Aorta (tissue), 5 donors: ENCODE data around the gene SPATA31D1. TPM values are rescaled to one million over a fixed set of nuclear protein-coding genes. Genes with fewer than 3 reads are reported as not detected.
"Not testable (repeated sequence)": the region's sequence is repeated elsewhere in the genome, so short reads cannot be mapped to it uniquely, and the experiment has no call there.

ENCODE experiments used
- ATAC-seq: fragments of 200-7000 bp; cut with Tn5 transposase; one replicate; pipeline ENCODE4 v1.9.1; 2022; ENCODE audit warnings: moderate library complexity; ENCODE audit not compliant: low FRiP score
- DNase-seq, 2 donors: peaks; one replicate each; pipeline ENCODE4 v3.0.0-alpha.2; 2020
- H3K27ac ChIP-seq, 2 donors: one replicate each; pipeline ENCODE4 v1.5.1; 2013; ENCODE audit warnings: low read length in 2 of 2, mild to moderate bottlenecking in 2 of 2, moderate library complexity in 2 of 2, control low read depth in 1 of 2, inconsistent platforms in 1 of 2, low read depth in 1 of 2
- H3K27me3 ChIP-seq, 2 donors: one replicate each; pipeline ENCODE4 v1.6.1; 2013; ENCODE audit warnings: control low read depth in 1 of 2, low read length in 1 of 2, mild to moderate bottlenecking in 1 of 2, moderate library complexity in 1 of 2; ENCODE audit not compliant: insufficient read depth in 2 of 2, control insufficient read depth in 1 of 2
- H3K36me3 ChIP-seq, 2 donors: one replicate each; pipeline ENCODE4 v1.6.1; 2013; ENCODE audit warnings: control low read depth in 1 of 2, low read length in 1 of 2, mild to moderate bottlenecking in 1 of 2; ENCODE audit not compliant: insufficient read depth in 2 of 2, control insufficient read depth in 1 of 2
- H3K4me1 ChIP-seq, 2 donors: one replicate each; pipeline ENCODE4 v1.6.1; 2013; ENCODE audit warnings: low read length in 2 of 2, control low read depth in 1 of 2, mild to moderate bottlenecking in 1 of 2, moderate library complexity in 1 of 2; ENCODE audit not compliant: insufficient read depth in 2 of 2, control insufficient read depth in 1 of 2
- H3K4me3 ChIP-seq, 2 donors: one replicate each; pipeline ENCODE4 v1.5.1; 2013; ENCODE audit warnings: low read length in 2 of 2, control low read depth in 1 of 2, mild to moderate bottlenecking in 1 of 2
- H3K9me3 ChIP-seq: one replicate; pipeline ENCODE4 v1.6.1; 2013; ENCODE audit warnings: mild to moderate bottlenecking, low read length; ENCODE audit not compliant: control insufficient read depth
- WGBS, 2 donors: extraction: QIAGEN DNeasy Blood & Tissue Kit; methylation state at CpG; one replicate each; pipeline ENCODE4 v1.1.7; 2013; 5-methylcytosine and 5-hydroxymethylcytosine counted together
- intact Hi-C, 2 donors: fragments of 100-400 bp; cut with DNase I; formaldehyde crosslinking; loops; one replicate each; pipeline versions ENCODE4 v1.14.2 to v1.15.0; 2022
- long read RNA-seq, 2 donors: library from polyadenylated mRNA; unstranded; transcript quantifications; one replicate each; pipeline ENCODE4 v2.0.0, GENCODE V29; 2020 to 2021
- polyA plus RNA-seq, 2 donors: library from polyadenylated mRNA; stranded (reverse); fragments of 200-250 nt; gene quantifications; one replicate each; pipeline ENCODE4 v1.2.3, GENCODE V29; 2013
- total RNA-seq, 2 donors: library from RNA; stranded (reverse); fragmentation: NEBNext Ultra II Directional; extraction: Animal tissue kit (Norgen Biotek cat#: 25700); gene quantifications; one replicate each; pipeline ENCODE4 v1.2.1, GENCODE V29; 2021
- donor health status: healthy with polysubstance abuse.
- donor health status: Bipolar disorder and iron deficiency.
- donor health status: DM: no; HTN: no; CAD: no.
- donor health status: DM: no; HTN: no; CAD: no.
- donor health status: DM: yes; HTN: yes; CAD: no.

SPATA31D1 gene
- not detected for total RNA-seq
- not detected for polyA plus RNA-seq
- long read RNA-seq, donor 1 = 0 reads
- long read RNA-seq, donor 2 = 0 reads

GRCh38 chr9:81988472-81988871 lies at the start of gene SPATA31D1:
SPATA31D1 (plus strand) TSS chr9:81988772; CDS start chr9:81988819, 47 bp downstream.
- H3K4me1 ChIP-seq, intact Hi-C loops, H3K27ac ChIP-seq, DNase-seq, ATAC-seq, H3K36me3 ChIP-seq, H3K4me3 ChIP-seq, H3K27me3 ChIP-seq, H3K9me3 ChIP-seq: not testable (repeated sequence)
- WGBS, 2 donors = 97 to 100% methylated on average over 1 of the region's 1 CpG

- H3K4me3 ChIP-seq, intact Hi-C loops, H3K4me1 ChIP-seq, H3K27me3 ChIP-seq, H3K36me3 ChIP-seq, DNase-seq, H3K27ac ChIP-seq, H3K9me3 ChIP-seq, ATAC-seq: not testable (repeated sequence)
- WGBS, 2 donors = no CpG with 5 or more reads among the region's 2 CpGs
These were observed 45.2 kb upstream of the SPATA31D1 start, which contains the start of gene SPATA31D3 for GRCh38 chr9:81943393-81943792. SPATA31D3 (plus strand) TSS chr9:81943500; CDS start chr9:81943586, 86 bp downstream.

- H3K4me3 ChIP-seq, H3K4me1 ChIP-seq, H3K9me3 ChIP-seq, DNase-seq, H3K36me3 ChIP-seq, H3K27ac ChIP-seq, H3K27me3 ChIP-seq, ATAC-seq, intact Hi-C loops: not testable (repeated sequence)
- 6% methylated on average over 1 of the region's 3 CpGs; no CpG with 5 or more reads in 1 of the 2 donors for WGBS, 2 donors
These were observed 39.9 kb upstream of the SPATA31D1 start for GRCh38 chr9:81948650-81949049.

GRCh38 chr9:81953096-81953495 lies 35.5 kb upstream of the SPATA31D1 start:
- DNase-seq = no peak
- no peaks in the 10 kb centered on the region for H3K36me3 ChIP-seq
- ATAC-seq = no peak
- intact Hi-C loops = no loop called here
- H3K4me1 ChIP-seq = no peaks in the 10 kb centered on the region
- H3K27ac ChIP-seq = no peak overlapping the region
- H3K4me3 ChIP-seq = no peak overlapping the region
- H3K9me3 ChIP-seq = peaks cover 2% of the 10 kb centered on the region
- WGBS, 2 donors = 81 to 86% methylated on average over 1 of the region's 1 CpG
- no peaks in the 10 kb centered on the region for H3K27me3 ChIP-seq

DNA sequence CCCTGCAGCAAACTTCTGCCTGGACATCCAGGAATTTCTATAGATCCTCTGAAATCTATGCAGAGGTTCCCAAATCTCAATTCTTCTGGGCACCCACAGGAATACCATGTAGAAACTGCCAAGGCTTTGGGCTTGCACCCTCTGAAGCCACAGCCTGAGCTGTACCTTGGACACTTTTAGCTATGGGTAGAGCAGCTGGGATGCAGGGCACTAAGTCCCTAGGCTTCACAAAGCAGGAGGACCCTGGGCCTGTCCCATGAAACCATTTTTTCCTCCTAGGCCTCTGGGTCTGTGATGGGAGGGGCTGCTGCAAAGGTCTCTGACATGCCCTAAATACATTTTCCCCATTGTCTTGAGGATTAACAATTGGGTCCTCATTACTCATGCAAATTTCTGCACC lies 32.9 kb upstream of the SPATA31D1 start:
- Histone ChIP-seq H3K4me3 (no peak overlapping the region), H3K4me1 (no peaks in the 10 kb centered on the region), H3K27ac (no peak overlapping the region), H3K27me3 (no peaks in the 10 kb centered on the region), H3K36me3 (no peaks in the 10 kb centered on the region), H3K9me3 (peaks cover 2% of the 10 kb centered on the region)
- no peak for DNase-seq
- ATAC-seq = no peak
- intact Hi-C loops = no loop called here

- intact Hi-C loops = no loop called here
- Histone ChIP-seq H3K27me3 (no peaks in the 10 kb centered on the region), H3K9me3 (peaks cover 2% of the 10 kb centered on the region), H3K27ac (no peak overlapping the region), H3K36me3 (no peaks in the 10 kb centered on the region), H3K4me1 (no peaks in the 10 kb centered on the region), H3K4me3 (no peak overlapping the region)
- no peak for ATAC-seq
- 81 to 83% methylated on average over 6 of the region's 6 CpGs for WGBS, 2 donors
- no peak for DNase-seq
These were observed 24.1 kb upstream of the SPATA31D1 start for GRCh38 chr9:81964218-81965171.

- intact Hi-C loops = no loop called here
- DNase-seq (no peak), ATAC-seq (no peak)
- Histone ChIP-seq H3K27me3 (no peaks in the 10 kb centered on the region), H3K36me3 (no peaks in the 10 kb centered on the region), H3K9me3 (peaks cover 2% of the 10 kb centered on the region), H3K4me3 (no peak overlapping the region), H3K27ac (no peak overlapping the region), H3K4me1 (peaks cover 0 to 1% of the 10 kb centered on the region in 2 donors)
- 93 to 95% methylated on average over 3 of the region's 3 CpGs for WGBS, 2 donors
These were observed 20.5 kb upstream of the SPATA31D1 start for GRCh38 chr9:81968026-81968425.

GRCh38 chr9:81969971-81970370 lies 18.6 kb upstream of the SPATA31D1 start:
- Histone ChIP-seq H3K36me3 (no peaks in the 10 kb centered on the region), H3K27me3 (no peaks in the 10 kb centered on the region), H3K4me1 (peaks cover 0 to 1% of the 10 kb centered on the region in 2 donors), H3K4me3 (no peak overlapping the region), H3K9me3 (peaks cover 2% of the 10 kb centered on the region), H3K27ac (no peak overlapping the region)
- DNase-seq (no peak), ATAC-seq (no peak)
- intact Hi-C loops = no loop called here

DNA sequence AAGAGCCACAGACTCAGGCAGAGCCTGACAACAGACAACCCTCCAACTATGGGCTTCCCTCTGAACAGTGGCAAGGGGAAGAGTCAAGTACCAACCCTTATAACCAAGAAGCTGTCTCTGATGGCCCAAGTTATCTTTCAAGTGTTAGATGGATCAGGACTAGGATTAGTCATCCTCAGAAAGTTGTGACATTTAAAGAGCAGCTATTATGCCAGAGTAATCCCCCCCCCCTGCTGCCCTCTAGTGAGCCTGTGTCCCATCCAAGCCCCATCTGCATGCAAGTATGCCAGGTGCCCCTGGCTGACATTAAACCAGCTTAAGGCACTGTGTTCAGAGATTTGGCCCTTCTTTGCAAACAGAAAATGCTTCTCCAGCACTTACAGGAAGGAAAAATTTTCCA lies 16.8 kb upstream of the SPATA31D1 start:
- DNase-seq (no peak), ATAC-seq (no peak)
- Histone ChIP-seq H3K27ac (no peak overlapping the region), H3K27me3 (no peaks in the 10 kb centered on the region), H3K36me3 (no peaks in the 10 kb centered on the region), H3K4me3 (no peak overlapping the region), H3K9me3 (peaks cover 2% of the 10 kb centered on the region), H3K4me1 (peaks cover 0 to 1% of the 10 kb centered on the region in 2 donors)
- intact Hi-C loops = no loop called here
